Measurements from ENCODE around the gene TBX1.

DNA sequence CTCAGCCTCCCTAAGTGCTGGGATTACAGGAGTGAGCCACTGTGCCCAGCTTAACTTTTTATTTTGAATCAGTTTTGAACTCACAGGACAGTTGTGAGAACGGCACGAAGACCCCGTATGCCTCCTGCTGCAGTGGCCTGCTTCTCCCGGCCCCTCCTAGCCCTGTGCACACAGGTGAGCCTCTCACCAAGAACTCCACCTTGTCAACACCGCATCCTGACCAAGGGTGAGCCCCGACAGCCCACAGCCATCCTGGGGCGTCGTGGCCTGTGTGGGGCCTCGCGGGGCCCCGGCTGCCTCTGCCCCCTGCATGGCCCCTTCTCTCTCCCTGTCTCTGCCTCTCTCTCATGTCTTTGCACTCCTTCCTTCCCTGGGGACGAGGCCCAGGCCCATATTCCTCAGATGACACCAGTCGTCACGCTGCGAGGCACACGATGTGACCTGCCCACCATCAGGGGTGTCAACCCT is 55.3 kb downstream of the TBX1 start:
- TF ChIP-seq, protein P1, sequence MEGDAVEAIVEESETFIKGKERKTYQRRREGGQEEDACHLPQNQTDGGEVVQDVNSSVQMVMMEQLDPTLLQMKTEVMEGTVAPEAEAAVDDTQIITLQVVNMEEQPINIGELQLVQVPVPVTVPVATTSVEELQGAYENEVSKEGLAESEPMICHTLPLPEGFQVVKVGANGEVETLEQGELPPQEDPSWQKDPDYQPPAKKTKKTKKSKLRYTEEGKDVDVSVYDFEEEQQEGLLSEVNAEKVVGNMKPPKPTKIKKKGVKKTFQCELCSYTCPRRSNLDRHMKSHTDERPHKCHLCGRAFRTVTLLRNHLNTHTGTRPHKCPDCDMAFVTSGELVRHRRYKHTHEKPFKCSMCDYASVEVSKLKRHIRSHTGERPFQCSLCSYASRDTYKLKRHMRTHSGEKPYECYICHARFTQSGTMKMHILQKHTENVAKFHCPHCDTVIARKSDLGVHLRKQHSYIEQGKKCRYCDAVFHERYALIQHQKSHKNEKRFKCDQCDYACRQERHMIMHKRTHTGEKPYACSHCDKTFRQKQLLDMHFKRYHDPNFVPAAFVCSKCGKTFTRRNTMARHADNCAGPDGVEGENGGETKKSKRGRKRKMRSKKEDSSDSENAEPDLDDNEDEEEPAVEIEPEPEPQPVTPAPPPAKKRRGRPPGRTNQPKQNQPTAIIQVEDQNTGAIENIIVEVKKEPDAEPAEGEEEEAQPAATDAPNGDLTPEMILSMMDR (IDR thresholded peaks at IDR 0.05): no peak
- TF ChIP-seq EP300 (IDR thresholded peaks at IDR 0.05) (no peak), POLR2A (IDR thresholded peaks at IDR 0.05) (no peak), POLR2AphosphoS5 (IDR thresholded peaks at IDR 0.05) (no peak)
